ENCODE measurements around the gene SMARCAL1. TPM values are rescaled to one million over a fixed set of nuclear protein-coding genes. Genes with fewer than 3 reads are reported as not detected.

Gene SMARCAL1
- total RNA-seq, 2 donors from 2014 or later: 9.9 to 27.7 TPM

Other genes starting within 250 kb of the SMARCAL1 start
- gene MARCHF4, start 40.0 kb upstream of the SMARCAL1 start, total RNA-seq: 1 to 10 TPM in 1 of 2 donors, under 1 TPM in 1; 0.52 to 2.6 TPM
- gene RPL37A, start 86.4 kb downstream of the SMARCAL1 start, total RNA-seq: 1,000 to 10,000 TPM in 1 of 2 donors, 100 to 1,000 TPM in 1; 452 to 1,069 TPM
- gene IGFBP2, start 220.9 kb downstream of the SMARCAL1 start, total RNA-seq: 100 to 1,000 TPM; 129 to 170 TPM